Kasumi-1 (cell line): ENCODE data around the gene ZBTB32.

Experiments
- DNase-seq, 2 experiments: peaks; one replicate each; lab custom pipeline; 2025; lab: John Stamatoyannopoulos, UW

ZBTB32 gene

DNA sequence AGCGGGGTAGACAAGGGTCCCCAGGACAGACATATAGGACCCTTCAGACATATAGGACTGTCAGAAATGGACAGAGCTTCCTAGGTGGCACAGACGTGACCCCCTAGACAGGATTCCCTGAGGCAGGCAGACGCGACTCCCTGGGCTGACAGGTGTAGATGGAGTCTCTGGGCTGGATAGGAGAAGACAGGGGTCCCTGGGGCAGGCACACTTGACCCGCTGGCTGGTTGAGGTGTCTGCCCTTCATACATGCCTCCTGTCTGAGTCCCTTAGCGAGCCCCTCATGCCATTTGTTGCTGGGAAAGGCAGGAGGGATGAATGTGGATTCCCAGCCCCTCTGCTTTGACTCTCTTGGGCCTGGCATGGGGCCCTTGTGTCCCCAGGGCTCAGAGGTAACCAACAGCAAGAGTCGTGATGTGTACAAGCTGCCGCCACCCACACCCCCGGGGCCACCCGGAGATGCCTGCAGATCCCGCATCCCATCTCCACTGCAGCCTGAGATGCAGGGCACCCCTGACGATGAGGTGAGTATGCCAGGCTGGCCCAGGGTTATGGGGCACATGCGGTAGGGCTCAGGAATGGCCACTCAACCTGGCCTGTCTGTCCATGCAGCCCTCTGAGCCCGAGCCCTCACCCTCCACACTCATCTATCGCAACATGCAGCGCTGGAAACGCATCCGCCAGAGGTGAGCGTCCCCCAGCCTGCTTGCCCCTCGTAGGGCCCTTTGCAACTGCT is 49.4 kb downstream of the ZBTB32 start:
- DNase-seq = no peak

DNA sequence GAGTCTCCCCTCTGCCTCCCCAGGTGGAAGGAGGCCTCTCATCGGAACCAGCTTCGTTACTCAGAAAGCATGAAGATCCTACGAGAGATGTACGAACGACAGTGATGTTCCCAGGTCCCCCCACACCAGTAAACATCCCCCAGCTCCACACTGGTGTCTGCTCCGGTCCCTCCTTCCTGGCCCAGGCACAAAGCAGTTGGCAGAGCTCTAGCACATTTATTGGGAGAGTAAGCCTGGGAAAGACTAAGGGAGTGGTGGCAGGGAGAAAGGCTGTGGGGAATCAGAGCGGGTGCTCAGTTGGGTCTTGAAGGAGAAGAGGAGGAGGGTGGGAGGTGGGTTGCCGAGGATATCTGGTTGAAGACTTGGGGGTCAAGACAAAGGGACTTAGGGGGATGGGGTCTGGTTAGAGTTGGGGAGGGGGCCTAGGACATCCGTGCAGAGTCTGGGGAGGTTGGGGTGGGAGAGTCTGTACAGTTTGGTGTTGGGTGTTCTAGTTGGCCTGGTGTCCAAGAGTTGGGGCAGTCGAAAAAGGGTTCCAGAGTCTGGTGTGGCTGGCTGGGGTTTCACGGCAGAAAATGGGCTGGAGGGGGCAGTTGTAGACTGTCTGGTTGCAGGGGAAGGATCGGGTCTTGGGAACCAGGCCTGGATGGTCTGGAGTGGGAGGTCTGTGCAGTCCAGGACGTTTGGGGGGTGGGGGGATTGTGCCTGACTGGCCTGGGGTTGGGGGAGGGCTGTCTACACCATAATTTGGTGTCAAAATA is 50.2 kb downstream of the ZBTB32 start:
- no peak for DNase-seq

DNA sequence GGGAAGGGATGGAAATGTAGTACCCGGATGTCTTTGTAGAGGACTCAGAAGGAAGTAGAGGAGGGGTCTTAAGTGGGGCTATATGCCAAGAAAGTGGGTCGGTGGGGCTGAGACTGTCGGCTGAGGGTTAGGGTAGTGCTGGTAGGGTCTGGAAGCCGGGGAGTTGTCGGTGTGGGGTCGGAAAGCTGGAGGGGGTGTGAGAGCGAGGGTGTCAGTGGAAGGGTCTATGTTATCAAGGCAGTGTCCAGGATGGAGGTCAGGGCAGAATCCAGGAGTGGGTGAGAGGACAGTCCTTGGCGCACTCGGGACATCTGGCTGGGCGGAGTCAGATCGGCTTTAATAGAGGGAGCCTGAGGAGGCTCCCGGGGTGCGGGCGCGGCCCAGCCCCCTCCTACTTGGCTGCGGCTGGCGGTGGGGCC is 50.8 kb downstream of the ZBTB32 start:
- no peak for DNase-seq

DNA sequence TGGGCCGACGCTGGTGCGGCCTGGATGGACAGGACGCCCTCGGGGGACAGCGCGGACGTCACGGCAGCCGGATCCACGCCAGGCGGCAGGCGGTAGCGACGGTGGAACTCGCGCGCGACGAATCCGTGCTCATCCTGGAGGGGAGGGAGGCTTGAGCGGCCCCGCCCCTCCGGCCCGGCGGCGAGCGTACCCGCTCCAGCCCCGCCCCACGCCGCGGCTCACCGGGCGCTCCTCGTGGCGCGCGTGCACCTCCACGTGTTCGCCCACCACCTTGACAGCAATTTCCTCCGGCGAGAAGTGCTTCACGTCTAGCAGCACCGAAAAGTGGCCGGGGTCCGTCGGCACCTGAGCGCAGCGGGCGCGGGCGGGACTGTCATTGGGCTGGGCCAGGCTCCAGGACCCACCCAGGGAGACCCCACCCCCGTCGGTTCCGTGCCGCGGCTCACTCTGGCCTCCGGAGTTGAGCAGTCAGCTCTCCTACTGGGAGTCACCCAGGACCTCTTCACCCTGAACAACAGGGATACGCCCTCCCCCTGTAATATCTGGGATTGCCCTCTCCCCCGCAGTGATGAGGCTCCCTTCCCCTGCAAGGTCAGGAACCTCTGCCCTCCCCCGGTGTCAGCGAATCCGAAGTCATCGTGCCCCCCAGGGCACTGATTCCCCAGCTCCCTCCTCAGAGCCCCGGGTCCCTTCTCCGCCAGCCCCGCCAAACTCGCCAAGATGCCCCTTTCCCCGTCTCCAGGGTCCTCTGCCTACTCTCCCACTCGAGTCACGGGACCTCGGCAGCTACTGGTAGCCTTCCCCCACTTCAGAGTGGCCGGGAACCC is 51.4 kb downstream of the ZBTB32 start:
- DNase-seq = no peak

- DNase-seq = no peak
Measured at GRCh38 chr19:35756377-35757230, 52.2 kb downstream of the ZBTB32 start, which contains the start of gene HSPB6. TSS of gene HSPB6 (minus strand) at chr19:35757029. CDS start at chr19:35757008, 21 bp downstream.

- DNase-seq = peak in 1 of 2 experiments; percentile 37
Measured at GRCh38 chr19:35757231-35757748, 52.9 kb downstream of the ZBTB32 start.

DNA sequence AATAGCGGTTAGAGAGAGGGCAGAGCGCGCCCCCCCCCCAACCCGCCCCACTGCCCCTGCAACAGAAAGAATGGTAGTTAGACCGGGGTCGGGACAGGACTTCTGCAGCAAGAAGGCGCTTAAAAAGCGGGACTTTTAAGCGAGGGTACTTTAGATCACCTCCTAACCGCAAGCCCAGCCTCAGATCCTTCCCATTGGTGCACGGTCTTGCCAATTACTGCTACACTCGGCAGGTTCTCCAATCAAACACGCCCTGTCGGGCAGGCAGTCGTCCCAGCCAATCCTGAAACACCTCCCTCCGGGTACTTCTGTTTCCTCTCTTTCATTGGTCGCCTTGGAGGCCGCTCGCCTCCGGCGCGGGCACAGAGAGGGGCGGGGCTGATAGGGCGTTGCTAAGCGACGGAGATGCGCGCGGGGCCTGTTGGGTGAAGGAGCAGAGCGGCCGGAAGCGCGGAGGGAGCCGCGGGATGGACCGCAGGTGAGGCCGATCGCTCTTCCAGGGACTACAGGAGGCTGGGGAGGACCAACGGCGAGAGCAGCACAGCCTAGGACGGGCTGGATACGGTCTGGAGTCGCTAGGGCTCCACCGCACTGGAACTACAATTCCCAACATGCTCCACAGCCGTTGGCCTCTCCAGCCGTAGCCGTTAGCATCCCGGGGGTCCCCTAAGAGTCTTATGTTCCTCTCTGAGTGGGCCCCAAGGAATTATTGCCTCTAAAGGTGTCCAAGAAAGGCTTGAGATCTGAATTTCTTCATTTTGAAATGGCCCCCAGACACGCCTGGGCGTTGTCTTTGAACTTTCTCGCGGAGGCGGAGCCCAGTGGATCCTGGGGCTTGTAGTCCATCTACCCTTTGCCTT is 53.6 kb downstream of the ZBTB32 start, which contains the start of gene PROSER3:
Gene PROSER3 (plus strand): TSS at position 428 of the 860 bp plus-strand sequence. CDS start 40 bp downstream, at position 468.
- DNase-seq = peak; percentile 99

GRCh38 chr19:35759697-35760096 is 55.3 kb downstream of the ZBTB32 start:
- no peak for DNase-seq

DNA sequence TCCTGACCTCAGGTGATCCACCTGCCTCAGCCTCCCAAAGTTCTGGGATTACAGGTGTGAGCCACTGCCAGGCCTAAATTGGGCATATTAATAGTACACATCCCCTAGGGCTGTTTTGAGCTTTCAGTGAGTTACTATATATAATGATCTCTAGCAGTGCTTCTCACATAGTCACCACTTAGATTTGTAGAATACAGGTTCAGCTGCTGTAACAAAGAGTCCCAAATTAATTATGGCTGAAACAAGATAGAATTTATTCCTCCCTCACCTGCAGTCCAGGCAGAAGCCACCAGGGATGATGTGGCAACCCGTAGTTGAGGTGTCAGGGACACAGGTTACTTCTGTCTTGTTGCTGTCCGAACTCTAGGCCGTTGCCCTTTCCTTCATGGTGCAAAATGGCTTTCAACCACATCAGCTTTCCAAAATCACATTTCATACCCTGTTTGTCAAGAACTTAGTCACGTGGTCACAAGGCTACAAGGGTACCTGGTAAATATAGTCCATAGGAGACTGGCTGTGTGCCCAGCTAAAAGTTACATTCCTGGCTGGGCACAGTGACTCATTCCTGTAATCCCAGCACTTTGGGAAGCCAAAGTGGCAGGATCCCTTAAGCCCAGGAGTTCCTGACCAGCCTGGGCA is 56.5 kb downstream of the ZBTB32 start:
- DNase-seq = no peak

- peak in 1 of 2 experiments; percentile 4 for DNase-seq
Measured at GRCh38 chr19:35764432-35765315, 60.3 kb downstream of the ZBTB32 start.
